ENCODE results near the gene FBLN1.

FBLN1 gene

GRCh38 chr22:45480717-45481116 is 22.0 kb upstream of the FBLN1 start:
- no peak overlapping the region for H3K9ac ChIP-seq (ENCODE audit: low read length)
- no peak overlapping the region for H3K4me3 ChIP-seq (ENCODE audit: low read depth, low read length, poor library complexity, severe bottlenecking)
- H3K4me2 ChIP-seq (ENCODE audit: low read length) = no peak overlapping the region
- H3K4me1 ChIP-seq (ENCODE audit: insufficient read depth, low read length, severe bottlenecking) = no peaks in the 10 kb centered on the region
- no peak overlapping the region for H3K27ac ChIP-seq (ENCODE audit: low read depth, low read length, poor library complexity, severe bottlenecking)
- no peaks in the 10 kb centered on the region for H3K79me2 ChIP-seq (ENCODE audit: insufficient read depth, low read length)
- H3K9me2 ChIP-seq (ENCODE audit: low read depth, low read length) = no peaks in the 10 kb centered on the region
- no peak overlapping the region for H2AFZ ChIP-seq (ENCODE audit: low read length)
- peaks cover 4% of the 10 kb centered on the region; the same call in 1 of the 2 replicates for H3K27me3 ChIP-seq (ENCODE audit: insufficient read depth, low read length)
- no peaks in the 10 kb centered on the region for H3F3A ChIP-seq (ENCODE audit: insufficient read depth, low read length)
- H3K36me3 ChIP-seq (ENCODE audit: insufficient read depth, low read length) = no peaks in the 10 kb centered on the region
- H4K20me1 ChIP-seq (ENCODE audit: insufficient read depth, low read length) = no peaks in the 10 kb centered on the region
- TF ChIP-seq EZH2 (IDR thresholded peaks at IDR 0.05; ENCODE audit: borderline replicate concordance, low read length) (no peak), CTCF (IDR thresholded peaks at IDR 0.05; ENCODE audit: low read length) (no peak)
- H3K9me3 ChIP-seq (ENCODE audit: low read length) = no peaks in the 10 kb centered on the region

DNA sequence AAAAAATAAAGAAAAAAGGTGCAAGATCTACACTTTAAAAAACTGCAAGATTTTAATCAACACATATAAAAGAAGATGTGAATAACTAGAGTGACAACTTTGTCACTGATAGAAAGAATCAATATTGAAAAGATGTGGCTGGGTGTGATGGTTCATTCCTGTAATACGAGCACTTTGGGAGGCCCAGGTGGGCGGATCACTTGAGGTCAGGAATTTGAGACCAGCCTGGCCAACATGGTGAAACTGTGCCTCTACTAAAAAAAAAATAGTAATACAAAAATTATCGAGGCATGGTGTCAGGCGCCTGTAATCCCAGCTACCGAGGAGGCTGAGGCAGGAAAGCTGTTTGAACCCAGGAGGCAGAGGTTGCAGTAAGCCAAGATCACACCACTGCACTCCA is 21.0 kb upstream of the FBLN1 start:
- no peak overlapping the region for H2AFZ ChIP-seq (ENCODE audit: low read length)
- no peak overlapping the region for H3K27ac ChIP-seq (ENCODE audit: low read depth, low read length, poor library complexity, severe bottlenecking)
- H3K27me3 ChIP-seq (ENCODE audit: insufficient read depth, low read length) = no peaks in the 10 kb centered on the region; the same call in 1 of the 2 replicates
- no peaks in the 10 kb centered on the region for H3K79me2 ChIP-seq (ENCODE audit: insufficient read depth, low read length)
- no peak overlapping the region for H3K4me3 ChIP-seq (ENCODE audit: low read depth, low read length, poor library complexity, severe bottlenecking)
- H3K4me1 ChIP-seq (ENCODE audit: insufficient read depth, low read length, severe bottlenecking) = no peaks in the 10 kb centered on the region
- no peaks in the 10 kb centered on the region for H3K9me2 ChIP-seq (ENCODE audit: low read depth, low read length)
- no peaks in the 10 kb centered on the region for H3F3A ChIP-seq (ENCODE audit: insufficient read depth, low read length)
- H3K9ac ChIP-seq (ENCODE audit: low read length) = no peak overlapping the region
- H3K36me3 ChIP-seq (ENCODE audit: insufficient read depth, low read length) = no peaks in the 10 kb centered on the region
- no peaks in the 10 kb centered on the region for H3K9me3 ChIP-seq (ENCODE audit: low read length)
- TF ChIP-seq EZH2 (IDR thresholded peaks at IDR 0.05; ENCODE audit: borderline replicate concordance, low read length) = no peak
- TF ChIP-seq CTCF (IDR thresholded peaks at IDR 0.05; ENCODE audit: low read length) = no peak
- H3K4me2 ChIP-seq (ENCODE audit: low read length) = no peak overlapping the region
- H4K20me1 ChIP-seq (ENCODE audit: insufficient read depth, low read length) = no peaks in the 10 kb centered on the region

- Histone ChIP-seq H3K9me3 (ENCODE audit: low read length) (no peaks in the 10 kb centered on the region), H3K79me2 (ENCODE audit: insufficient read depth, low read length) (no peaks in the 10 kb centered on the region), H3K27ac (ENCODE audit: low read depth, low read length, poor library complexity, severe bottlenecking) (no peak overlapping the region), H3K4me1 (ENCODE audit: insufficient read depth, low read length, severe bottlenecking) (no peaks in the 10 kb centered on the region), H3K4me3 (ENCODE audit: low read depth, low read length, poor library complexity, severe bottlenecking) (no peak overlapping the region), H3F3A (ENCODE audit: insufficient read depth, low read length) (no peaks in the 10 kb centered on the region), H3K9me2 (ENCODE audit: low read depth, low read length) (no peaks in the 10 kb centered on the region), H3K36me3 (ENCODE audit: insufficient read depth, low read length) (no peaks in the 10 kb centered on the region), H2AFZ (ENCODE audit: low read length) (no peak overlapping the region), H3K27me3 (ENCODE audit: insufficient read depth, low read length) (peaks cover 2% of the 10 kb centered on the region; the same call in 1 of the 2 replicates), H4K20me1 (ENCODE audit: insufficient read depth, low read length) (no peaks in the 10 kb centered on the region), H3K4me2 (ENCODE audit: low read length) (no peak overlapping the region), H3K9ac (ENCODE audit: low read length) (no peak overlapping the region)
- no peak for TF ChIP-seq EZH2 (IDR thresholded peaks at IDR 0.05; ENCODE audit: borderline replicate concordance, low read length)
- no peak for TF ChIP-seq CTCF (IDR thresholded peaks at IDR 0.05; ENCODE audit: low read length)
These were observed 20.5 kb upstream of the FBLN1 start for GRCh38 chr22:45482169-45482568.

All from OCI-LY1 (cell line).